A673 (cell line): ENCODE data around the gene CBX4. TPM values are rescaled to one million over a fixed set of nuclear protein-coding genes. Genes with fewer than 3 reads are reported as not detected.

Experiments used
- BruUV-seq: library from RNA; stranded (reverse); fragments of 400-500 nt; replicated peaks from 2 replicates; lab custom pipeline; 2021; lab: Mats Ljungman, UMichigan
- CTCF ChIA-PET: fragments of 300-600 bp; sonication (Branson Sonifier 250); formaldehyde crosslinking; loops from one replicate; lab custom pipeline; 2022; ENCODE audit warnings: antibody characterized with exemption; lab: Charles Lee
- POLR2A ChIA-PET: fragments of 300-600 bp; sonication (Branson Sonifier 250); formaldehyde crosslinking; loops from one replicate; lab custom pipeline; 2022; ENCODE audit warnings: antibody characterized with exemption; ENCODE audit not compliant: low non-redundant PET; lab: Charles Lee
- DNase-seq: peaks from one replicate; pipeline ENCODE4 v3.0.0-alpha.2; 2015; ENCODE audit warnings: low spot score
- H3K27ac ChIP-seq: fragments of 200-600 bp; sonication (generic); 2 replicates; pipeline ENCODE4 v1.5.1; 2016; ENCODE audit warnings: mixed run types, low read depth, mild to moderate bottlenecking, mixed read lengths, antibody characterized with exemption, low read length; ENCODE audit not compliant: poor library complexity, severe bottlenecking
- H3K27me3 ChIP-seq: fragments of 200-600 bp; sonication (generic); replicated peaks from 2 replicates; pipeline ENCODE4 v1.6.1; 2017; ENCODE audit warnings: mixed run types, low read depth, mild to moderate bottlenecking, mixed read lengths, antibody characterized with exemption, low read length; ENCODE audit not compliant: insufficient read depth, poor library complexity
- H3K36me3 ChIP-seq: fragments of 200-600 bp; sonication (generic); 2 replicates; pipeline ENCODE4 v1.6.1; 2016; ENCODE audit warnings: mixed run types, mild to moderate bottlenecking, mixed read lengths, antibody characterized with exemption, low read length; ENCODE audit not compliant: insufficient read depth, poor library complexity, severe bottlenecking
- H3K4me1 ChIP-seq: fragments of 200-600 bp; sonication (generic); 2 replicates; pipeline ENCODE4 v1.6.1; 2017; ENCODE audit warnings: mixed run types, mild to moderate bottlenecking, mixed read lengths, antibody characterized with exemption, low read length; ENCODE audit not compliant: insufficient read depth, poor library complexity, severe bottlenecking
- H3K4me3 ChIP-seq: fragments of 200-600 bp; sonication (generic); 2 replicates; pipeline ENCODE4 v1.5.1; 2016; ENCODE audit warnings: low read depth, mixed run types, mild to moderate bottlenecking, mixed read lengths, low read length; ENCODE audit not compliant: poor library complexity, severe bottlenecking
- H3K9me3 ChIP-seq: fragments of 200-600 bp; sonication (generic); 2 replicates; pipeline ENCODE4 v1.6.1; 2016; ENCODE audit warnings: mixed run types, low read depth, mild to moderate bottlenecking, mixed read lengths, antibody characterized with exemption, low read length; ENCODE audit not compliant: poor library complexity, severe bottlenecking
- CTCF ChIP-seq: fragments of 300-800, 200-600 bp; sonication (generic); conservative IDR thresholded peaks from 2 replicates; pipeline ENCODE4 v1.5.1; 2017; ENCODE audit warnings: low read depth, mild to moderate bottlenecking, antibody characterized with exemption, low read length, moderate library complexity, mixed read lengths
- EZH2 ChIP-seq: fragments of 200-600 bp; sonication (generic); IDR thresholded peaks from 2 replicates; pipeline ENCODE4 v1.6.1; 2017; ENCODE audit warnings: borderline replicate concordance, low read depth, mild to moderate bottlenecking, mixed read lengths, antibody characterized with exemption, low read length; ENCODE audit not compliant: poor library complexity, severe bottlenecking
- intact Hi-C: fragments of 100-400 bp; cut with micrococcal nuclease; formaldehyde crosslinking; loops from one replicate; pipeline ENCODE4 v1.10.0; 2022; ENCODE audit not compliant: unreplicated experiment
- total RNA-seq: library from RNA; stranded (reverse); gene quantifications from 2 replicates; pipeline ENCODE4 v1.2.3, GENCODE V29; 2021

CBX4 gene
- total RNA-seq, 1 experiment from 2014 or later, result 42.6 TPM

- TF ChIP-seq CTCF (no peak), EZH2 (no peak)
- intact Hi-C loops, result loop anchor here (5.0 to 10.0 kb wide), 2 partner anchors 46 to 94 kb away; no protein-coding TSS in a partner anchor
- Histone ChIP-seq H3K27ac (peak overlapping the region; percentile 87), H3K27me3 (peaks cover 39% of the 10 kb centered on the region), H3K4me1 (peaks cover 67% of the 10 kb centered on the region), H3K9me3 (no peaks in the 10 kb centered on the region), H3K4me3 (peak overlapping the region; percentile 59), H3K36me3 (peaks cover 20% of the 10 kb centered on the region)
- ChIA-PET POLR2A (interaction anchor here (0.6 to 1.3 kb wide), 8 partner anchors 10 to 98 kb away, joined by 3 to 8 read pairs (median 4); no protein-coding TSS in a partner anchor), CTCF (interaction anchor here (0.5 to 1.1 kb wide), 6 partner anchors 13 to 523 kb away, joined by 3 to 6 read pairs (median 4); no protein-coding TSS in a partner anchor)
- BruUV-seq, result no TSS peak
- peak; percentile 89 for DNase-seq
These were observed 542 bp downstream of the CBX4 start for GRCh38 chr17:79838522-79839274.

- TF ChIP-seq EZH2 (no peak), CTCF (no peak)
- peaks cover 66% of the 10 kb centered on the region for H3K4me1 ChIP-seq
- POLR2A ChIA-PET, result interaction anchor here (0.6 to 1.3 kb wide), 4 partner anchors 12 to 63 kb away, joined by 3 to 8 read pairs (median 4); no protein-coding TSS in a partner anchor
- CTCF ChIA-PET, result interaction anchor here (0.5 to 0.6 kb wide), 2 partner anchors 64 to 96 kb away, joined by 3 to 5 read pairs; no protein-coding TSS in a partner anchor
- TSS peak; percentile 38 for BruUV-seq
- intact Hi-C loops, result loop anchor here (5.0 to 10.0 kb wide), 2 partner anchors 46 to 93 kb away; no protein-coding TSS in a partner anchor
- no peaks in the 10 kb centered on the region for H3K9me3 ChIP-seq
- H3K36me3 ChIP-seq, result peaks cover 23% of the 10 kb centered on the region
- H3K27ac ChIP-seq, result peak overlapping the region; percentile 87
- peak overlapping the region; percentile 59 for H3K4me3 ChIP-seq
- no peak for DNase-seq
- H3K27me3 ChIP-seq, result peaks cover 32% of the 10 kb centered on the region
These were observed 1.2 kb downstream of the CBX4 start for GRCh38 chr17:79837888-79838521.

GRCh38 chr17:79836972-79837887 lies 2.0 kb downstream of the CBX4 start:
- CTCF ChIA-PET, result interaction anchor here (0.5 to 2.0 kb wide), 7 partner anchors 29 to 180 kb away, joined by 3 to 8 read pairs (median 5); partner anchors contain the start of gene CBX8
- peaks cover 24% of the 10 kb centered on the region for H3K27me3 ChIP-seq

More at GRCh38 chr17:79836972-79837887, 2.0 kb downstream of the CBX4 start:
- BruUV-seq, result no TSS peak
- Histone ChIP-seq H3K4me3 (peak overlapping the region; percentile 59), H3K4me1 (peaks cover 66% of the 10 kb centered on the region), H3K27ac (peak overlapping the region; percentile 87), H3K36me3 (peaks cover 23% of the 10 kb centered on the region), H3K9me3 (no peaks in the 10 kb centered on the region)
- peak; percentile 88 for DNase-seq
- TF ChIP-seq CTCF (no peak), EZH2 (no peak)
- POLR2A ChIA-PET, result interaction anchor here (0.6 to 0.7 kb wide), 3 partner anchors 13 to 112 kb away, joined by 3 to 4 read pairs (median 4); no protein-coding TSS in a partner anchor
- intact Hi-C loops, result loop anchor here (5.0 to 10.0 kb wide), 2 partner anchors 45 to 92 kb away; no protein-coding TSS in a partner anchor
